Erythroblast (primary cell): ENCODE data around the gene HSPB1.

ENCODE experiments used
- GATA1 ChIP-seq: IDR thresholded peaks from 2 replicates; pipeline ENCODE4 v1.6.1; 2011; ENCODE audit warnings: low read depth, mild to moderate bottlenecking, control low read depth, low read length, moderate library complexity
- POLR2A ChIP-seq: IDR thresholded peaks from 2 replicates; pipeline ENCODE4 v1.6.1; 2011; ENCODE audit warnings: mild to moderate bottlenecking, low read length

- TF ChIP-seq POLR2A (no peak), GATA1 (no peak)
These were observed 51.3 kb downstream of the HSPB1 start for GRCh38 chr7:76353744-76354143.
